HG02759 (cell line): ENCODE results near the gene ZNF444.
A peak's percentile ranks its signal among the peaks of the same experiment; 100 is the strongest.

Experiments
- ATAC-seq: cut with Tn5 transposase; IDR thresholded peaks from one replicate; pipeline ENCODE4 v1.9.1; 2021; ENCODE audit warnings: mild to moderate bottlenecking, moderate library complexity; ENCODE audit not compliant: unreplicated experiment

Gene ZNF444

DNA sequence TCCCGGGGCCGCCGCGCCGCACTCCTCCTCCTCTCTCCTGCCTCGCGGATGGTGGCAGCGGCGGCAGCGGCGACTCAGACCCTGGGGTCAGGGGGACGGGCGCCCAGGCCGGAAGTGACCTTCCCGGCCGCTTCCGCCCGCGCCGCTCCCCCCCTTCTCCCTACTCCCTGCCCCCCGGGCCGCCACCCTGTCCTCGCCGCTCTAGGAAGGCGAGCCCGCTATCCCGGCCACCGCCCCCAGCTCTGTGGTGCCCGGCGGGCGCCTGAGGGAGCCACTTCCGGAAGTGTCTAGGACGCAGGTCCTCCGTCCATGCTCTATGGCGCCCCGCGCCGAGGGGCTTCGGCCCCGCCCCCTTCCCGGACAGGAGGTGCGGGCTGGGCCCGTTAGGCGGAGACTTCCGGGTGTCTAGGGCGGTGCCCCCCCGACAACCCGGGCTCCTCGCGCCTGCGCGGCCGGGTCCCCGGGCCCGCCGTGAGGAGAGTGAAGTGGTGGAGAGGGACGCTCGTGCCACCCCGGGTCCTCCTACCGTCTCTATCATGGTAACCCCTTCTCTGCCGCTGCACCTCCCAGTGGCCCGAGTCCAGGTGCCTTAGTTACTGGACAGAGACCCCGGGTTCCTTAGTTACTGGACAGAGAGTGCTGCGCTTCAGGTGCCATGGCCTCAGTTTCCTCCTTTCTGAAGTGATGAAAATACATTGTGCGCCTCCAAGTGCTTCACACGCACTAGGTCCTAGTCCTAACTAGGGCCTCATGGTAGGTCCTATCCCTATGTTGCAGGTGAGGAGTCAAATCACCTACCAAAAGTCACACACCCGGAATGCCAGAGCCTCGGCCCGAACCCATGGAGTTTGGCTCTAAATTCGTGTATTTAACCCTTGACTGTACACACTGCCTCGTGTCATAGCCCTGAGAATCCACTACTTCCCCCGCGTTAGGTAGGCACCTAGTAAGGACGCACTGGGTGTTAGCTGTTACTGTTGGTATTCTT lies 19.6 kb upstream of the ZNF444 start, which contains the start of gene ZNF787:
ZNF787 (minus strand) TSS at position 116 of the 988 bp plus-strand sequence. CDS start 18,078 bp downstream, outside the sequence.
- peak; percentile 88 for ATAC-seq

GRCh38 chr19:56123266-56123891 lies 17.7 kb upstream of the ZNF444 start:
- no peak for ATAC-seq

DNA sequence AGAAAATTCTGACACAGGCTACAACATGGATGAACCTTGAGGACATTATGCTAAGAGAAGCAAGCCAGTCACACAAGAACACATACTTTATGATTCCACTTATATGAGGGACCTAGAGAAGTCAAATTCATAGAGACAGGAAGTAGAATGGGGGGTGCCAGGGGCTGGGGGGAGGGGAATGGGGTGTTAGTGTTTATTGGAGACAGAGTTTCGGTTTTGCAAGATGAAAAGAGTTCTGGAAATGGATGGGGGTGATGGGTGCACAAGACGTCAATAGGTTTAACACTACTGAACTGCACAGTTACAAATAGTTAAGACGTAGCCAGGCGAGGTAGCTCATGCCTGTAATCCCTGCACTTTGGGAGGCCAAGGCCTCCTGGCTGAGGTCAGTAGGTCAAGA lies 16.5 kb upstream of the ZNF444 start:
- ATAC-seq = no peak

GRCh38 chr19:56125806-56126590 lies 15.1 kb upstream of the ZNF444 start:
- no peak for ATAC-seq

DNA sequence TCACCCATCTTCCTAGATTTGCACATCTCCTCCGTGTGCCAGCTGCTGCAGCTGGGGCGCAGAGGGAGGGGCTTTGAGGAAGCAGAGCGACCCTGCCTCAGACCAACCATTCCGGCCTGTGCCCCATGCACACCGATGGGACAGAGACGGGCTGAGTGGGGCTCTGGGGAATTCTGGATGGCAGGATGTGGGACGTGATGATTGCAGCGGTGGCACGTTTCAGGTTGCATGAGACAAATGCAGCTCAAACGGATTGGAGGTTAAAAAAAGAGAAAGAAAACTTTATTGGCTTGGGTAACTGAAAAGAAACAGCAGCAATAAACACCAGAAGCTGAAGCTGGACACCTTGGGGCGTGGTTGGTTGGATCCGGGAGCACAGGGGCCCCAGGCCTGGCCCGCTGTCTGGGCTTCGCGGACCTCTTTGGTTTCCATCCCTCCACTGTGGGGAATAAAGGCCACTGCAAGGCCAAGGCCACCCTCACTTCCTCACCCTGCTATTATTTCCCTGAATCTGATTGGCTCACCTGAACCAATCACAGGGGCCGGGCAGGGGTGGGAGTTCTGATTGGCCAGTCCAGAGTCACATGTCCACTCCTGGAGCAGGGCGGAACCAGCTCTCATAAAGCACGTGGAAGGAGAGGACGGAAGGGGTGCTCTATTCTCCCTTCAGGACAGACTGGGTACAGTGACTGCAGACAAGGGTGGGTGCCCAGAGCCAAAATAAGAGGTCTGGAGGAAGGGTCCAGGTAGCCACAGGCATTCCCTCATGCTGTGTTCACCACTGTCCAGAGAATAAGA lies 13.9 kb upstream of the ZNF444 start:
- no peak for ATAC-seq

GRCh38 chr19:56130006-56130405 lies 11.1 kb upstream of the ZNF444 start:
- ATAC-seq = no peak

DNA sequence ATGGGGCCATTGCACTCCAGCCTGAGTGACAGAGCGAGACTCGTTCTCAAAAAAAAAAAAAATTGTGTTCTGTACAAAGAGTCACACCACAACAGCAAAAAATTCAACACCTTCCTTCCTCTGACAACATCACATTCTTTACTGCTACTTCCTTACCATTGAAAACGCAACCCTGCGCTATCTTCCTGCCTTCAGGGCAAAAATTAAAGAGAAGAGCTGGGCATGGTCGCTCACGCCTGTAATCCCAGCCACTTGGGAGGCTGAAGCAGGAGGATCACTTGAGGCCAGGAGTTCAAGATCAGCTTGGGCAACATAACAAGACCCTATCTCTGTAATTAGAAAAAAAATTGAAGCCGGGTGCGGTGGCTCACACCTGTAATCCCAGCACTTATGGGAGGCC lies 9.4 kb upstream of the ZNF444 start:
- no peak for ATAC-seq

- no peak for ATAC-seq
Observed at GRCh38 chr19:56132316-56132822, 8.7 kb upstream of the ZNF444 start.

DNA sequence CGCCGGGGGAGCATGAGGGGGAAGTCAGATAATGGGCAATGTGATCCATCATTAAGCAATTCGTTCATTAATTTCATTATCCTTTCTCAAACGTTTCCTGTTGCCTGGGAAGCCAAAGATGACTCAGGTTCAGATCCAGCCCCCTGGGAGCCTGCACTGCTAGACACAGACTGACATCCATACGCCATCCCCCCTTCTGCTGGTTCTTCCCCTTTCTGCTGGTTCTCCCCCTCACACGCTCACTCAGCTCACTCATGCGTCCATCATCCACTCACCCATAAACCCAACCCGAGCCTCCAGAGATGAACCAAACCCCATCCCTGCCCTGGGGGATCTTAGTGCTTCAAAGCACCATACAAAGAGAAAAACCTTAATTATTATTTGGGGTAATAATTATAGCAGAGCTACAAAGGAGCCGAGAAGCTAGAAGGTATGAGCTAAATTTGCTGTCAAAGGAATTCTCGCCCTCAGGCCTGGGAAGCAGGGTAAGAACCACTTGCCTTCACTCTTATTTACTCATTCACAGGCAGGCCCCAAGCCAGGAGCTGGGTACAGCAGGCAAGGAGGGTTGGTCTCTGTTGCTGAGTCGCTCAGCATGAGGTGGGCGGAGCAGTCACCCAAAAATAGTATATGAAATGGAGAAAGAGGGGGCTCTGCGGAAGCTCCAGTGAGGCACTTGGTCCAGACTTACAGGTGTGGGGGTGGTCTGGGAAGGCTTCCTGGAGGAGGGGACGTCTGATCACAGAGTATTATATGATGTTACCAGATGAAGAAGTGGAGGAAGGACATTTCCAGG lies 7.0 kb upstream of the ZNF444 start:
- ATAC-seq = peak; percentile 84

DNA sequence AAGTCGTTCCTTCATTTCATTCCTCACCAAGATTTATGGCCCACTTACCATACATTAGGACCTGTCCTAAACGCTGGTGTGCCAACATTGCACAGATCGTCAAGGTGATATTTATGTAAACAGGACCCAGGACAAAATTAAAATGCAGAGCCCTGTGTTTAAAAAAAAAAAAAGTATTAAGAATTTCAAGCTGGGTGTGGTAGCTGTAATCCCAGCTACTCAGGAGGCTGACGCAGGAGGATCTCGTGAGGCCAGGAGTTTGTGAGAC lies 6.5 kb upstream of the ZNF444 start:
- ATAC-seq = no peak

- ATAC-seq = no peak
Observed at GRCh38 chr19:56136362-56136761, 4.7 kb upstream of the ZNF444 start.

DNA sequence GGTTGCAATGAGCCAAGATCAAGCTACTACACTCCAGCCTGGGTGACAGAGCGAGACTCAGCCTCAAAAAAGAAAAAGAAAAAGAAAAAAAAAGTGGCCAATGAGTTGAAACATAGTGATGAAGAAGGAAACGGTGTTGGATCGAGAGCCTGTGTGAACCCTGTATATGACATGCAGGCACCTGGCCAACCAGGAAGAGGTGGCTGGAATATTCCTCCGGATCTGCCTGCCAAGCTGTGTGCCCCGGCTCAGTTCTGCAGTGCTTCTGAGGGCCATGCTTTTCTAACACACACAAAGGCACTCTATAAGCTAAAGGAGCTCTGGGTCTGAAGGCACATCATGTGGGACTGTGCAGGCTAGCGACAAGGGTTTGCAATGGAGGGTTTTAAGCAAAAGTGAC lies 3.7 kb upstream of the ZNF444 start:
- ATAC-seq = no peak

GRCh38 chr19:56138069-56138468 lies 3.0 kb upstream of the ZNF444 start:
- ATAC-seq = no peak

DNA sequence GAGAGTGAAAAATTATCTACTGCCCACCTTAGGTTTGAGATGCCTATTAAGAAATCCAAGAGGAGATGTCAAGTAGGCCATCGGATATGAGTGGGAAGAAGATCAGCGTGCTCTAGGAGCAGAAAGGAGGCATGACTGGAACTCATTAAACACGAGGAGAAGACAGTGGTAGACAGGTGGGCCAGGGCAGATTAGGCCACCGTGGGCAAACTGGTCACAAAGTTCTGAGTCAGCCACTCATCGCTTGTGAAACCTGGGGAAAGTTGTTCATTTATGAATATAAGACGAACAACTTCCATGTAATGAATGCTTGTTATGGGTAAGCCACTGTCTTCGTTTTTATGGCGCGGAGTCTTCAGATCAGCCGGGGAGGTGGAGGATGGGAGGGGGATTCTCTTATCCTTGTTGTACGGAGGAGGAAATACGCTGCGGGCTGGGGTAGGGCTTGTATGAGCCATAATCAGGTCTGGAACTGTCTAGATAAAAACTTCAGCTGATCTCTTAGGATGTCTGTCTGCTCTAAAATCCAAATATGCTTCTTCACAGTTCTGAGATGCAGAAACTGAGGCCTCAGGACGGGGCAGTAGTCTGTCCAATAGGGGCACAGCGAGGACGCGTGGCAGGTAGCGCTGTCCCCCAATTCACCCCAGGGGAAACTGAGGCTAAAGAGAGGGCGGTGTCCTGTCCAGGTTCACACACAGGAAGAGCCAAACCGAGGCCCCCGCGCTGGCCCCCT lies 1.1 kb upstream of the ZNF444 start:
- no peak for ATAC-seq

- ATAC-seq = no peak
Observed at GRCh38 chr19:56141417-56141993, 418 bp downstream of the ZNF444 start.

GRCh38 chr19:56142087-56142787 lies 1.1 kb downstream of the ZNF444 start:
- ATAC-seq = no peak

GRCh38 chr19:56142897-56143434 lies 1.9 kb downstream of the ZNF444 start:
- ATAC-seq = no peak

DNA sequence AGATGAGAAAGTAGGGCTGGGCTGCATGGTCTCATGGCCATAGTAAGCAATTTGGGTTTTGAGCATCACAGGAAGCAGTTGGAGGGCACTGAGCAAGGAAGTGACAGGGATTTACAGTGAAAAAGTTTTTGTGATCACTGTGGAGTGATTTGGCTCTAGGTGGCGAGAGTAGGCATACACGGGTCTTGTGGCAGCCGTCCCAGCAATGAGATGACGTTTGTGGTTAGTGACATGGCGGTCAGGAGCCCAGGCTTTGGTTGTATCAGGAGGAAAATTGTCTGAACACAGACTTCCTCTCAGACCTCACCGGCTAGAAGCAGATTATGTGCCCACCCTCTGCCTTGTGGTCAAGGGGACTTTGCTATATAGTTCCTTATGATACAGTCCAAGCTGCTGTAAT lies 3.3 kb downstream of the ZNF444 start:
- no peak for ATAC-seq
